PFSK-1 (cell line): ENCODE measurements around the gene THSD4.

Experiments used
- POLR2AphosphoS5 ChIP-seq: IDR thresholded peaks from 2 replicates; pipeline ENCODE4 v1.6.1; 2012; ENCODE audit warnings: low read depth, mild to moderate bottlenecking, control low read depth, low read length, moderate library complexity
- TAF1 ChIP-seq: IDR thresholded peaks from 2 replicates; pipeline ENCODE4 v1.6.1; 2012; ENCODE audit warnings: low read length, control low read depth, borderline replicate concordance; ENCODE audit not compliant: insufficient read depth

GRCh38 chr15:71352125-71352524 lies 236.9 kb downstream of the THSD4 start:
- TF ChIP-seq POLR2AphosphoS5 = no peak
- no peak for TF ChIP-seq TAF1
